Left ventricle myocardium superior (tissue), 1 donor: Measurements from ENCODE around the gene BCAS1. TPM values are rescaled to one million over a fixed set of nuclear protein-coding genes. Genes with fewer than 3 reads are reported as not detected.

Experiments
- microRNA-seq: library from miRNA; unstranded; fragments of <30 nt; microRNA quantifications from one replicate; pipeline ENCODE4 v1.2.0, GENCODE V29; 2020; ENCODE audit warnings: borderline number of aligned reads
- total RNA-seq: library from RNA; stranded (reverse); fragmentation: NEBNext Ultra II Directional; extraction: Animal tissue kit (Norgen Biotek cat#: 25700); gene quantifications from one replicate; pipeline ENCODE4 v1.2.1, GENCODE V29; 2021
- donor health status: DM: no; HTN: yes; CAD: no; lungs with severe emphysema.

Gene BCAS1
- total RNA-seq, 1 donor from 2014 or later: not detected

Small RNAs within 50 kb of the gene (microRNA-seq; reads per million reads assigned to microRNA genes)
- not detected for gene MIR4756

Other genes starting within 250 kb of the BCAS1 start
- not detected for gene CYP24A1, start 103.4 kb upstream of the BCAS1 start, total RNA-seq
- 22.2 TPM for gene PFDN4, start 137.5 kb upstream of the BCAS1 start, total RNA-seq